CD4-positive, alpha-beta T cell (primary cell): ENCODE results near the gene PLXNA2. TPM values are rescaled to one million over a fixed set of nuclear protein-coding genes. Genes with fewer than 3 reads are reported as not detected.

Experiments
- ATAC-seq: fragments of 200-7000 bp; cut with Tn5 transposase; one replicate; pipeline ENCODE4 v1.10.0; 2022; ENCODE audit warnings: mild to moderate bottlenecking; ENCODE audit not compliant: poor library complexity
- CTCF ChIA-PET: fragments of 350-600 bp; sonication (Branson Sonifier 250); formaldehyde crosslinking; loops from one replicate; lab custom pipeline; 2021; ENCODE audit warnings: antibody characterized with exemption, inconsistent platforms; lab: Charles Lee
- POLR2A ChIA-PET: fragments of 350-600 bp; sonication (Branson Sonifier 250); formaldehyde crosslinking; loops from one replicate; lab custom pipeline; 2021; ENCODE audit warnings: antibody characterized with exemption, inconsistent platforms; lab: Charles Lee
- DNase-seq, 14 experiments: peaks; one replicate each; pipeline ENCODE4 v3.0.0-alpha.2; 2013 to 2020; ENCODE audit warnings: mixed read lengths in 2 of 14
- H3K27ac ChIP-seq, 2 donors: one replicate each; pipeline versions ENCODE4 v1.5.1 to v1.7.0; 2013; ENCODE audit warnings: low read length in 2 of 2, low read depth in 1 of 2, mild to moderate bottlenecking in 1 of 2
- H3K27me3 ChIP-seq, 2 experiments: 1 replicate in 1 of 2; 2 replicates in 1 of 2; pipeline versions ENCODE4 v1.6.1 to v1.7.0; 2013; ENCODE audit warnings: low read length in 2 of 2, control low read depth in 1 of 2, mild to moderate bottlenecking in 1 of 2, moderate library complexity in 1 of 2; ENCODE audit not compliant: insufficient read depth in 2 of 2, control insufficient read depth in 1 of 2
- H3K36me3 ChIP-seq: one replicate; pipeline ENCODE4 v1.6.1; 2013; ENCODE audit warnings: low read length, control low read depth; ENCODE audit not compliant: insufficient read depth
- H3K4me1 ChIP-seq: one replicate; pipeline ENCODE4 v1.6.1; 2013; ENCODE audit warnings: low read length, control low read depth; ENCODE audit not compliant: insufficient read depth
- H3K4me3 ChIP-seq: one replicate; pipeline ENCODE4 v1.5.1; 2013; ENCODE audit warnings: mild to moderate bottlenecking, low read length, moderate library complexity
- H3K9me3 ChIP-seq, 2 experiments: 1 replicate in 1 of 2; 2 replicates in 1 of 2; pipeline versions ENCODE4 v1.6.1 to v1.7.0; 2013; ENCODE audit warnings: low read length in 2 of 2, mild to moderate bottlenecking in 2 of 2, control low read depth in 1 of 2, moderate library complexity in 1 of 2; ENCODE audit not compliant: control insufficient read depth in 1 of 2, insufficient read depth in 1 of 2
- H3K27ac Mint-ChIP-seq: one replicate; pipeline ENCODE4 v1.8.0; 2020; ENCODE audit warnings: mixed read lengths
- H3K27me3 Mint-ChIP-seq: one replicate; pipeline ENCODE4 v1.8.0; 2021; ENCODE audit warnings: mixed read lengths
- H3K36me3 Mint-ChIP-seq: one replicate; pipeline ENCODE4 v1.8.0; 2021; ENCODE audit warnings: low read depth, mixed read lengths
- H3K4me1 Mint-ChIP-seq: one replicate; pipeline ENCODE4 v1.8.0; 2021; ENCODE audit warnings: low read depth, mixed read lengths
- H3K4me3 Mint-ChIP-seq: one replicate; pipeline ENCODE4 v1.8.0; 2020; ENCODE audit warnings: mild to moderate bottlenecking, mixed read lengths
- H3K9me3 Mint-ChIP-seq: one replicate; pipeline ENCODE4 v1.8.0; 2020; ENCODE audit warnings: mixed read lengths
- CTCF ChIP-seq: fragments of 200-600 bp; IDR thresholded peaks from one replicate; pipeline ENCODE4 v1.8.0; 2022; ENCODE audit warnings: antibody characterized with exemption, mild to moderate bottlenecking
- intact Hi-C, 2 experiments: fragments of 100-400 bp; cut with DNase I in 1 of 2; cut with micrococcal nuclease in 1 of 2; formaldehyde crosslinking; loops; one replicate each; pipeline versions ENCODE4 v1.15.1 to v1.9.0; 2023 to 2025; cut with DNase I, micrococcal nuclease
- total RNA-seq, 174 experiments: library from RNA in 2 of 174; stranded (reverse) in 2 of 174; gene quantifications; one replicate each; pipeline ENCODE4 v1.2.3 and lab custom pipeline; 2021 to 2026

The PLXNA2 gene
- total RNA-seq, 2 experiments from 2014 or later = 0.75 to 0.77 TPM

- no peak overlapping the region for H3K27ac ChIP-seq
- DNase-seq (peak; percentile 15 to 69 (median 30)), ATAC-seq (peak; percentile 78)
- no peak overlapping the region for H3K4me3 ChIP-seq
- no peaks in the 10 kb centered on the region for H3K36me3 ChIP-seq
- POLR2A ChIA-PET = no interaction called here
- H3K27me3 ChIP-seq = no peaks in the 10 kb centered on the region
- Mint-ChIP-seq H3K4me1 (no peaks in the 10 kb centered on the region), H3K27me3 (peaks cover 6% of the 10 kb centered on the region), H3K4me3 (no peak overlapping the region), H3K36me3 (no peaks in the 10 kb centered on the region), H3K27ac (no peak overlapping the region), H3K9me3 (no peaks in the 10 kb centered on the region)
- TF ChIP-seq CTCF = peak; percentile 80
- H3K9me3 ChIP-seq = no peaks in the 10 kb centered on the region
- no peaks in the 10 kb centered on the region for H3K4me1 ChIP-seq
- intact Hi-C loops = no loop called here
- CTCF ChIA-PET = interaction anchor here (0.6 to 1.5 kb wide), 6 partner anchors 11 to 99 kb away, joined by 3 to 15 read pairs (median 4); no protein-coding TSS in a partner anchor
These were observed 246.5 kb downstream of the PLXNA2 start for GRCh38 chr1:207997486-207998268.

GRCh38 chr1:207996636-207997035, 247.5 kb downstream of the PLXNA2 start:
- no peaks in the 10 kb centered on the region for H3K36me3 ChIP-seq
- no peaks in the 10 kb centered on the region for H3K4me1 ChIP-seq
- ATAC-seq (no peak), DNase-seq (no peak)
- Mint-ChIP-seq H3K27me3 (peaks cover 6% of the 10 kb centered on the region), H3K36me3 (no peaks in the 10 kb centered on the region), H3K27ac (no peak overlapping the region), H3K4me3 (no peak overlapping the region), H3K9me3 (no peaks in the 10 kb centered on the region), H3K4me1 (no peaks in the 10 kb centered on the region)
- H3K4me3 ChIP-seq = no peak overlapping the region
- no peaks in the 10 kb centered on the region for H3K27me3 ChIP-seq
- ChIA-PET CTCF (interaction anchor here (0.6 kb wide), 1 partner anchor 21 kb away, joined by 3 read pairs; no protein-coding TSS in a partner anchor), POLR2A (no interaction called here)
- no peak overlapping the region for H3K27ac ChIP-seq
- TF ChIP-seq CTCF = no peak
- no peaks in the 10 kb centered on the region for H3K9me3 ChIP-seq
- intact Hi-C loops = no loop called here

- H3K27ac ChIP-seq = no peak overlapping the region
- intact Hi-C loops = no loop called here
- H3K4me3 ChIP-seq = no peak overlapping the region
- ChIA-PET POLR2A (no interaction called here), CTCF (no interaction called here)
- no peaks in the 10 kb centered on the region for H3K9me3 ChIP-seq
- ATAC-seq (no peak), DNase-seq (no peak)
- no peaks in the 10 kb centered on the region for H3K4me1 ChIP-seq
- Mint-ChIP-seq H3K4me3 (no peak overlapping the region), H3K27ac (no peak overlapping the region), H3K9me3 (no peaks in the 10 kb centered on the region), H3K27me3 (peaks cover 6% of the 10 kb centered on the region), H3K36me3 (no peaks in the 10 kb centered on the region), H3K4me1 (no peaks in the 10 kb centered on the region)
- H3K27me3 ChIP-seq = peaks cover 0 to 2% of the 10 kb centered on the region in 2 experiments
- TF ChIP-seq CTCF = no peak
- no peaks in the 10 kb centered on the region for H3K36me3 ChIP-seq
These were observed 248.6 kb downstream of the PLXNA2 start for GRCh38 chr1:207995576-207995975.
